Spleen (tissue), 11 donors: ENCODE measurements around the gene NELL2. TPM values are rescaled to one million over a fixed set of nuclear protein-coding genes. Genes with fewer than 3 reads are reported as not detected.
"Not testable (repeated sequence)": the region's sequence is repeated elsewhere in the genome, so short reads cannot be mapped to it uniquely, and the experiment has no call there.

ENCODE experiments used
- DNase-seq: peaks from one replicate; pipeline ENCODE4 v3.0.0-alpha.2; 2020
- H3K27ac ChIP-seq, 8 donors: fragments of 200-600 bp; sonication (generic) in 7 of 8; 1 replicate in 4 of 8; 2 replicates in 4 of 8; pipeline versions ENCODE4 v1.5.0 to v1.8.0; 2016 to 2021; ENCODE audit warnings: inconsistent platforms in 4 of 8, mild to moderate bottlenecking in 4 of 8, moderate library complexity in 1 of 8
- H3K27me3 ChIP-seq, 7 donors: fragments of 200-600 bp; sonication (generic) in 6 of 7; replicated peaks in 1 of 7; 1 replicate in 4 of 7; 2 replicates in 3 of 7; pipeline versions ENCODE4 v1.5.0 to v1.8.0; 2016 to 2021; ENCODE audit warnings: inconsistent platforms in 3 of 7, mild to moderate bottlenecking in 1 of 7
- H3K36me3 ChIP-seq, 6 donors: fragments of 200-600 bp; sonication (generic) in 5 of 6; 1 replicate in 4 of 6; 2 replicates in 2 of 6; pipeline versions ENCODE4 v1.5.0 to v1.8.0; 2016 to 2021; ENCODE audit warnings: inconsistent platforms in 2 of 6
- H3K4me1 ChIP-seq, 6 donors: fragments of 200-600 bp; sonication (generic) in 5 of 6; 1 replicate in 3 of 6; 2 replicates in 3 of 6; pipeline versions ENCODE4 v1.5.0 to v1.8.0; 2016 to 2021; ENCODE audit warnings: inconsistent platforms in 3 of 6
- H3K4me3 ChIP-seq, 8 donors: fragments of 200-600 bp; sonication (generic) in 7 of 8; 1 replicate in 4 of 8; 2 replicates in 4 of 8; pipeline versions ENCODE4 v1.5.0 to v1.8.0; 2016 to 2021; ENCODE audit warnings: inconsistent platforms in 4 of 8, mild to moderate bottlenecking in 4 of 8, moderate library complexity in 2 of 8
- H3K9me3 ChIP-seq, 8 donors: fragments of 200-600 bp; sonication (generic) in 7 of 8; 1 replicate in 4 of 8; 2 replicates in 4 of 8; pipeline versions ENCODE4 v1.5.0 to v1.8.0; 2016 to 2021; ENCODE audit warnings: inconsistent platforms in 4 of 8
- POLR2A ChIP-seq, 3 donors: fragments of 450-650 bp; IDR thresholded peaks; one replicate each; pipeline ENCODE4 v1.5.1; 2017; ENCODE audit warnings: antibody characterized with exemption in 3 of 3, mild to moderate bottlenecking in 1 of 3
- POLR2AphosphoS5 ChIP-seq, 3 donors: sonication (generic); formaldehyde crosslinking; IDR thresholded peaks; one replicate each; pipeline ENCODE4 v1.5.1; 2017; ENCODE audit warnings: antibody characterized with exemption in 3 of 3
- WGBS, 5 donors: extraction: QIAGEN DNeasy Blood & Tissue Kit in 3 of 5; methylation state at CpG; one replicate each; pipeline versions ENCODE4 v1.1.5 to v1.1.7; 2013 to 2018; 5-methylcytosine and 5-hydroxymethylcytosine counted together
- intact Hi-C: fragments of 100-400 bp; cut with DNase I; formaldehyde crosslinking; loops from one replicate; pipeline ENCODE4 v1.15.0; 2023; ENCODE audit warnings: low total_unique reads
- polyA plus RNA-seq, 3 donors: library from polyadenylated mRNA; stranded (reverse); fragments of 200-250 nt; gene quantifications; one replicate each; pipeline ENCODE4 v1.2.1, GENCODE V29; 2013
- total RNA-seq, 7 donors: library from RNA; depleted of rRNA in 3 of 7; stranded (reverse); fragments of >200 nt in 3 of 7; fragmentation: NEBNext Ultra II Directional in 4 of 7; extraction: Animal tissue kit (Norgen Biotek cat#: 25700) in 4 of 7; gene quantifications; one replicate each; pipeline versions ENCODE4 v1.1.0 to v1.2.1, GENCODE V29; 2016 to 2021
- TF ChIP-seq, protein P1 (sequence below), 11 experiments: fragments of 200-600 bp in 7 of 11; fragments of 450-650 bp in 4 of 11; sonication (generic) in 4 of 11; IDR thresholded peaks in 8 of 11; conservative IDR thresholded peaks in 3 of 11; 1 replicate in 7 of 11; 2 replicates in 4 of 11; pipeline versions ENCODE4 v1.4.0 to v1.8.0; 2016 to 2021; ENCODE audit warnings: antibody characterized with exemption in 11 of 11, inconsistent platforms in 4 of 11, mild to moderate bottlenecking in 1 of 11
- donor health status: healthy with polysubstance abuse.
- donor health status: DM: no; HTN: no; CAD: no; lungs with moderate emphysema.
- donor health status: DM: no; HTN: no; CAD: no.
- donor health status: Bipolar disorder and iron deficiency.
- donor health status: healthy.
- donor health status: DM: no; HTN: no; CAD: no.
- donor health status: DM: yes; HTN: yes; CAD: no.

Gene NELL2
- total and polyA plus RNA-seq, 10 donors: 1.0 to 21.8 (median 8.2) TPM

GRCh38 chr12:44904321-44904720, 28.2 kb upstream of the NELL2 start:
- Histone ChIP-seq H3K27me3 (peaks cover 0 to 3% (median 0%) of the 10 kb centered on the region in 7 donors), H3K36me3 (no peaks in the 10 kb centered on the region), H3K27ac (no peak overlapping the region), H3K4me1 (no peaks in the 10 kb centered on the region), H3K9me3 (peaks cover 0 to 25% (median 11%) of the 10 kb centered on the region in 8 donors), H3K4me3 (no peak overlapping the region)
- intact Hi-C loops: no loop called here
- WGBS, 5 donors: 75 to 87% (median 76%) methylated on average over 2 of the region's 2 CpGs
- DNase-seq: no peak
- TF ChIP-seq POLR2AphosphoS5 (IDR thresholded peaks at IDR 0.05): no peak
- TF ChIP-seq, protein P1, sequence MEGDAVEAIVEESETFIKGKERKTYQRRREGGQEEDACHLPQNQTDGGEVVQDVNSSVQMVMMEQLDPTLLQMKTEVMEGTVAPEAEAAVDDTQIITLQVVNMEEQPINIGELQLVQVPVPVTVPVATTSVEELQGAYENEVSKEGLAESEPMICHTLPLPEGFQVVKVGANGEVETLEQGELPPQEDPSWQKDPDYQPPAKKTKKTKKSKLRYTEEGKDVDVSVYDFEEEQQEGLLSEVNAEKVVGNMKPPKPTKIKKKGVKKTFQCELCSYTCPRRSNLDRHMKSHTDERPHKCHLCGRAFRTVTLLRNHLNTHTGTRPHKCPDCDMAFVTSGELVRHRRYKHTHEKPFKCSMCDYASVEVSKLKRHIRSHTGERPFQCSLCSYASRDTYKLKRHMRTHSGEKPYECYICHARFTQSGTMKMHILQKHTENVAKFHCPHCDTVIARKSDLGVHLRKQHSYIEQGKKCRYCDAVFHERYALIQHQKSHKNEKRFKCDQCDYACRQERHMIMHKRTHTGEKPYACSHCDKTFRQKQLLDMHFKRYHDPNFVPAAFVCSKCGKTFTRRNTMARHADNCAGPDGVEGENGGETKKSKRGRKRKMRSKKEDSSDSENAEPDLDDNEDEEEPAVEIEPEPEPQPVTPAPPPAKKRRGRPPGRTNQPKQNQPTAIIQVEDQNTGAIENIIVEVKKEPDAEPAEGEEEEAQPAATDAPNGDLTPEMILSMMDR (IDR thresholded peaks at IDR 0.05 in 8 of 11, conservative IDR thresholded peaks at IDR 0.05 in 3 of 11): no peak
- TF ChIP-seq POLR2A (IDR thresholded peaks at IDR 0.05): no peak

DNA sequence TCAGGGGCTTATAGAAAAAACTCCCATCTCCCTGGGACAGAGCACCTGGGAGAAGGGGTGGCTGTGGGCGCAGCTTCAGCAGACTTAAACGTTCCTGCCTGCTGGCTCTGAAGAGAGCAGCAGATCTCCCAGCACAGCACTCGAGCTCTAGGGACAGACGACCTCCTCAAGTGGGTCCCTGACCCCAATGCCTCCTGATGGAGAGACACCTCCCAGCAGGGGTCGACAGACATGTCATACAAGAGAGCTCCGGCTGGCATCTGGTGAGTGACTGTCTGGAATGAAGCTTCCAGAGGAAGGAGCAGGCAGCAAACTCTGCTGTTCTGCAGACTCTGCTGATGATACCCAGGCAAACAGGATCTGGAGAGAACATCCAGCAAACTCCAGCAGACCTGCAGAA, 22.0 kb upstream of the NELL2 start:
- H3K4me1 ChIP-seq, H3K36me3 ChIP-seq, H3K4me3 ChIP-seq, H3K27me3 ChIP-seq, H3K27ac ChIP-seq, DNase-seq, intact Hi-C loops: not testable (repeated sequence)
- 73 to 88% (median 79%) methylated on average over 3 to 6 of the region's 6 CpGs for WGBS, 5 donors
- peaks cover 0 to 30% (median 11%) of the 10 kb centered on the region in 8 donors for H3K9me3 ChIP-seq

DNA sequence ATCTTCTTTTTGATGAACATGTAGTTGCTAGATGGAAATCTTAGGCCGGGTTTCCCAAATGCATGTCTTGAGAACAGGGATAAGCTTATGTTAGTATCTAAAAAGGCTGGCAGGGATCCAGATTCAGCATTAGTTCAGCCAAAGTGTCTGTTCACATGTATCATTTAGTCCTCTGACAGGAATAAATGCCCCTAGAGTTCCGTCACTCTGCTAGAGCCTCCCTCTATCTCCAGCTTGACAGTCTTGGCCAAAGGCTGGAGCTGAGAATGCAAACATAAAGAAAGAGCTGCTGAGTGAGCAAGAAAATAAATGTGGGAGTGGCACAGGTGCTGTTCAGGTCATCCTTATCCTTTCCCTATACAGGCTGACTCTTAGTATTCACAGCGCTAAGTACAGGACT, 13.8 kb upstream of the NELL2 start:
- TF ChIP-seq POLR2AphosphoS5 (IDR thresholded peaks at IDR 0.05): no peak
- TF ChIP-seq POLR2A (IDR thresholded peaks at IDR 0.05): no peak
- TF ChIP-seq, protein P1 (IDR thresholded peaks at IDR 0.05 in 8 of 11, conservative IDR thresholded peaks at IDR 0.05 in 3 of 11): no peak
- Histone ChIP-seq H3K4me1 (no peaks in the 10 kb centered on the region), H3K27ac (no peak overlapping the region), H3K4me3 (no peak overlapping the region), H3K27me3 (no peaks in the 10 kb centered on the region), H3K36me3 (no peaks in the 10 kb centered on the region), H3K9me3 (no peaks in the 10 kb centered on the region)
- 89 to 95% (median 93%) methylated on average over 3 of the region's 3 CpGs for WGBS, 5 donors
- no peak for DNase-seq
- intact Hi-C loops: no loop called here

DNA sequence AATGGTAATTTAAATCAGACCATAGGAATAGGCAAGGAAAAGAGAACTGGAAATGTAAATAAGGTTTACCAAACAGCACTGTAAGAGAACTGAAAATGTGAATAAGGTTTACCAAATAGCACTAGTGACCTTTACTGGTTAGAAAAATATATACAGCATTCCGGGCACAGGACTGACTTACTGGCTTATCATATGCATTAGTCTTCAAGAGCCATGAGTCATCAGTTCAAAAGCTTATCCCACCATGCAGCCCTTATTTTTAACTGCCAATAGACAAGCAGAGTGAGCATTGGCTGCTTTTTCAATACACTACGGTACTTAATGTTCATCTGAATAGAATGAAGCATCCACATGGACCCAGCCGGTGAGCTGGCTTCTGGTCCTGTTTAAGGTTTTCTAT, 13.0 kb upstream of the NELL2 start:
- intact Hi-C loops: no loop called here
- TF ChIP-seq, protein P1 (IDR thresholded peaks at IDR 0.05 in 8 of 11, conservative IDR thresholded peaks at IDR 0.05 in 3 of 11): no peak
- TF ChIP-seq POLR2AphosphoS5 (IDR thresholded peaks at IDR 0.05): no peak
- no peak for TF ChIP-seq POLR2A (IDR thresholded peaks at IDR 0.05)
- Histone ChIP-seq H3K9me3 (no peaks in the 10 kb centered on the region), H3K4me1 (no peaks in the 10 kb centered on the region), H3K27me3 (no peaks in the 10 kb centered on the region), H3K27ac (no peak overlapping the region), H3K4me3 (no peak overlapping the region), H3K36me3 (no peaks in the 10 kb centered on the region)
- DNase-seq: no peak
- WGBS, 5 donors: 82 to 93% (median 86%) methylated on average over 3 of the region's 3 CpGs

DNA sequence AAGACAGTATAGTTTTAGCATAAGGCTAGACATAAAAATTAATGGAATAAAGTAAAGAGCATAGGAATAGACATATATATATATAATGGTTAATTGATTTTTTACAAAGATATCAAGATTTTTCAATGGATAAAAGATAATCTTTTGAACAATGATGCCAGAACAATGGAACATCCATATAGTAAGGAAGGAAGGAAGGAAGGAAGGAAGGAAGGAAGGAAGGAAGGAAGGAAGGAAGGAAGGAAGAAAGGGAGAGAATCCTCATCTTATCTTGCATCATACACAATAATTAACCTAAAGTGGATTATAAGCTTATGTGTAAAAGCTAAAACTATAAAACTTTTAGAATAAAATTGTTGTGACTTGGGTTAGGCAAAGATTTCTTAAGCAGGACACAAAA, 9.8 kb upstream of the NELL2 start:
- intact Hi-C loops: no loop called here
- Histone ChIP-seq H3K27me3 (no peaks in the 10 kb centered on the region), H3K4me1 (no peaks in the 10 kb centered on the region), H3K4me3 (no peak overlapping the region), H3K36me3 (no peaks in the 10 kb centered on the region), H3K9me3 (peaks cover 0 to 27% (median 24%) of the 10 kb centered on the region in 8 donors), H3K27ac (no peak overlapping the region)
- TF ChIP-seq POLR2AphosphoS5 (IDR thresholded peaks at IDR 0.05): no peak
- TF ChIP-seq, protein P1 (IDR thresholded peaks at IDR 0.05 in 8 of 11, conservative IDR thresholded peaks at IDR 0.05 in 3 of 11): no peak
- TF ChIP-seq POLR2A (IDR thresholded peaks at IDR 0.05): no peak
- no peak for DNase-seq
